K562 (cell line): Measurements from ENCODE around the gene CLCNKB. TPM values are rescaled to one million over a fixed set of nuclear protein-coding genes. Genes with fewer than 3 reads are reported as not detected.

Experiments
- BCL6 ChIP-seq: fragments of 250-450 bp; sonication (Bioruptor Pico); IDR thresholded peaks from 2 replicates; pipeline ENCODE4 v1.4.0; 2020
- CCNT2 ChIP-seq: IDR thresholded peaks from 2 replicates; pipeline ENCODE4 v1.6.1; 2011; ENCODE audit warnings: borderline replicate concordance, low read depth, mild to moderate bottlenecking, moderate library complexity, mixed read lengths, low read length; ENCODE audit not compliant: insufficient read length; ENCODE audit errors: extremely low read depth
- GABPB1 ChIP-seq: sonication (generic); formaldehyde crosslinking; IDR thresholded peaks from 2 replicates; pipeline ENCODE4 v1.8.0; 2022; ENCODE audit warnings: mild to moderate bottlenecking, missing genetic modification reagents
- HDGF ChIP-seq: fragments of 450-650 bp; IDR thresholded peaks from 2 replicates; pipeline ENCODE4 v1.6.1; 2016
- JUN ChIP-seq, 2 experiments: sonication (generic) in 1 of 2; formaldehyde crosslinking in 1 of 2; IDR thresholded peaks; 2 replicates each; pipeline versions ENCODE4 v1.6.1 to v1.8.0; 2012 to 2022; ENCODE audit warnings: borderline replicate concordance in 2 of 2, mild to moderate bottlenecking in 2 of 2, improper control_type of control experiment in 1 of 2, low read depth in 1 of 2, low read length in 1 of 2, missing genetic modification reagents in 1 of 2
- L3MBTL2 ChIP-seq: fragments of 450-650 bp; IDR thresholded peaks from 2 replicates; pipeline ENCODE4 v1.6.1; 2016; ENCODE audit warnings: mild to moderate bottlenecking, moderate library complexity
- MCM5 ChIP-seq: fragments of 450-650 bp; IDR thresholded peaks from 2 replicates; pipeline ENCODE4 v1.6.1; 2016; ENCODE audit warnings: low read depth
- RAD21 ChIP-seq, 2 experiments: fragments of 250-450 bp in 1 of 2; fragments of 450-650 bp in 1 of 2; sonication (Bioruptor Pico) in 1 of 2; formaldehyde crosslinking in 1 of 2; IDR thresholded peaks in 1 of 2; conservative IDR thresholded peaks in 1 of 2; 2 replicates each; pipeline versions ENCODE4 v1.4.0 to v1.8.0; 2020 to 2022; ENCODE audit warnings: mild to moderate bottlenecking in 2 of 2, moderate library complexity in 1 of 2
- RBM14 ChIP-seq: fragments of 200-400 bp; formaldehyde crosslinking; IDR thresholded peaks from 2 replicates; pipeline ENCODE4 v1.6.1; 2018; ENCODE audit warnings: low read depth, mild to moderate bottlenecking, low read length, moderate library complexity, borderline replicate concordance; ENCODE audit not compliant: insufficient read depth
- RCOR1 ChIP-seq, 2 experiments: IDR thresholded peaks; 2 replicates each; pipeline ENCODE4 v1.6.1; 2012; ENCODE audit warnings: low read depth in 2 of 2, low read length in 2 of 2, borderline replicate concordance in 1 of 2, improper control_type of control experiment in 1 of 2
- RHOXF2B ChIP-seq: fragments of 250-450 bp; sonication (Bioruptor Pico); conservative IDR thresholded peaks from 2 replicates; pipeline ENCODE4 v1.5.1; 2021
- SRF ChIP-seq, 2 experiments: fragments of 250-450, 450-650 bp in 1 of 2; sonication (Bioruptor Pico) in 1 of 2; sonication (generic) in 1 of 2; formaldehyde crosslinking; IDR thresholded peaks; 2 replicates each; pipeline versions ENCODE4 v1.5.0 to v1.5.1; 2020 to 2022; ENCODE audit warnings: mild to moderate bottlenecking in 1 of 2, missing genetic modification reagents in 1 of 2
- TCF7 ChIP-seq: sonication (generic); IDR thresholded peaks from 2 replicates; pipeline ENCODE4 v1.6.1; 2016; ENCODE audit warnings: antibody characterized with exemption, borderline replicate concordance
- ZNF76 ChIP-seq: fragments of 250-450 bp; sonication (Bioruptor Pico); IDR thresholded peaks from 2 replicates; pipeline ENCODE4 v1.4.0; 2020; ENCODE audit warnings: mild to moderate bottlenecking, moderate library complexity, borderline replicate concordance
- polyA plus RNA-seq, 8 experiments: library from polyadenylated mRNA; depleted of rRNA in 4 of 8; stranded (reverse) in 5 of 8; unstranded in 3 of 8; fragments of >200 nt; fragmentation: Nextera tagmentation in 2 of 8; fragmentation: Illumina TruSeq in 1 of 8; extraction: Ambion mirVana in 2 of 8; extraction: Trizol in 1 of 8; gene quantifications; 2 replicates each; pipeline versions ENCODE4 v1.2.1 to v1.2.3, GENCODE V29; 2011 to 2014; ENCODE audit warnings: inconsistent platforms in 1 of 8, missing spikeins in 1 of 8
- total RNA-seq, 7 experiments: library from RNA; depleted of rRNA in 6 of 7; stranded (reverse); fragments of >200 nt in 6 of 7; fragmentation: Illumina TruSeq in 2 of 7; extraction: Trizol in 2 of 7; gene quantifications; 2 replicates each; pipeline versions ENCODE4 v1.2.1 to v1.2.3, GENCODE V29; 2011 to 2021; ENCODE audit warnings: low replicate concordance in 1 of 7
- TF ChIP-seq, protein P1 (sequence below): sonication (generic); formaldehyde crosslinking; IDR thresholded peaks from 2 replicates; pipeline ENCODE4 v1.8.0; 2023; ENCODE audit warnings: mild to moderate bottlenecking, missing genetic modification reagents
- TF ChIP-seq, protein P2 (sequence below), 2 experiments: fragments of 450-650 bp in 1 of 2; sonication (generic) in 1 of 2; formaldehyde crosslinking; conservative IDR thresholded peaks; 2 replicates each; pipeline versions ENCODE4 v1.4.0 to v1.8.1; 2020 to 2022; ENCODE audit warnings: mild to moderate bottlenecking in 1 of 2, missing genetic modification reagents in 1 of 2
- TF ChIP-seq, protein P3 (sequence below): sonication (generic); formaldehyde crosslinking; IDR thresholded peaks from 2 replicates; pipeline ENCODE4 v1.8.0; 2022; ENCODE audit warnings: missing genetic modification reagents, mild to moderate bottlenecking, moderate library complexity, borderline replicate concordance
- TF ChIP-seq, protein P4 (sequence below): fragments of 450-650 bp; IDR thresholded peaks from 2 replicates; pipeline ENCODE4 v1.7.0; 2016; ENCODE audit warnings: borderline replicate concordance
- TF ChIP-seq, protein P5 (sequence below), 2 experiments: fragments of 450-650 bp in 1 of 2; sonication (generic) in 1 of 2; formaldehyde crosslinking in 1 of 2; IDR thresholded peaks in 1 of 2; conservative IDR thresholded peaks in 1 of 2; 2 replicates each; pipeline versions ENCODE4 v1.6.1 to v1.8.1; 2016 to 2023; ENCODE audit warnings: mild to moderate bottlenecking in 2 of 2, moderate library complexity in 2 of 2, inconsistent platforms in 1 of 2, missing genetic modification reagents in 1 of 2

The CLCNKB gene
- total and polyA plus RNA-seq, 9 of the 15 experiments (the other 6 are each of a cell fraction or from before 2014, with no cell fraction given): 0.08 to 1.7 (median 0.64) TPM

DNA sequence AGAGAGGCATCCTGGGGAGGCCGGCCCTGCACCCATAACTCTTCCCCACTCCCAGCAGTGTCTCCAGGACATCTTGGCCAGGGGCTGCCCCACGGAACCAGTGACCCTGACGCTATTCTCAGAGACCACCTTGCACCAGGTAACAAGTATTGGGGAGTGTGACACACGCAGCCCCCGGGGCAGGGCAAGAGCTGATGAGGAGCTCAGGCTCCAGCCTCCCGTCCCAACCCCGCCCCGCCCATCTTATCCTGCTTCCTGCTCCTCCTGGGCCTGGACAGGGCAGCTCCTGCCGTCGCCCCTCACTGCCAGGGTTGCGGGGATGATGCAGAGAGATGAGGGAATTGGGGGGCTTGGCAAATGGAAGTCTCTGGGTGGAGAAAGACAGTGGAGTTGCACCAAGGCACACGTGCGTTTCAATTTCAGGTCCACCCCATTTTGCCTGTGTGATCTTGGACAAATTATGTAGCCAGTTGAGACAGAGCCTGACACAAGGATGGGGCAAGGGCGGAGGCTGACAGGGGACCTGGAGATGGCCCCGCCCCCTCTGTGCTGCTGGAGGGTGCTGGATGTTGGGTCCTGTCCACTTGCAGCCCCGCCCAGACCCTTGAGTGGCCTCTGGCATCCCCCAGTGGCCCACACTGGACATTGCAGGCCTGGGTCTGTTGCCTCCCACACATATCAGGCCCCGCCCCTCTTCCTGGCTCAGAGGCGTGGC is 11.0 kb upstream of the CLCNKB start (continued):
- TF ChIP-seq, protein P1, sequence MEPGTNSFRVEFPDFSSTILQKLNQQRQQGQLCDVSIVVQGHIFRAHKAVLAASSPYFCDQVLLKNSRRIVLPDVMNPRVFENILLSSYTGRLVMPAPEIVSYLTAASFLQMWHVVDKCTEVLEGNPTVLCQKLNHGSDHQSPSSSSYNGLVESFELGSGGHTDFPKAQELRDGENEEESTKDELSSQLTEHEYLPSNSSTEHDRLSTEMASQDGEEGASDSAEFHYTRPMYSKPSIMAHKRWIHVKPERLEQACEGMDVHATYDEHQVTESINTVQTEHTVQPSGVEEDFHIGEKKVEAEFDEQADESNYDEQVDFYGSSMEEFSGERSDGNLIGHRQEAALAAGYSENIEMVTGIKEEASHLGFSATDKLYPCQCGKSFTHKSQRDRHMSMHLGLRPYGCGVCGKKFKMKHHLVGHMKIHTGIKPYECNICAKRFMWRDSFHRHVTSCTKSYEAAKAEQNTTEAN: peak; percentile 73; the same call in 1 of the 2 replicates
- TF ChIP-seq CCNT2 (no peak), RHOXF2B (CRISPR knock-in tag) (0 out of 2 replicates have a peak, but pooled peaks have one; percentile 50), RCOR1 (IDR thresholded peaks at IDR 0.05; ENCODE audit: borderline replicate concordance in 1 of 2, low read depth in 2 of 2, low read length in 2 of 2) (peak; percentile 45 to 78), GABPB1 (CRISPR knock-in tag) (peak; percentile 78), RAD21 (CRISPR knock-in tag; conservative IDR thresholded peaks at IDR 0.05 in 1 of 2, IDR thresholded peaks at IDR 0.05 in 1 of 2) (peak; percentile 99 to 100), SRF (CRISPR knock-in tag; IDR thresholded peaks at IDR 0.05) (peak in 1 of 2 experiments; percentile 81; a peak in 1 of 4 replicates), ZNF76 (CRISPR knock-in tag) (no peak), JUN (IDR thresholded peaks at IDR 0.05; ENCODE audit: borderline replicate concordance, low read depth, low read length) (peak; percentile 44; the same call in 1 of the 2 replicates), JUN (CRISPR knock-in tag; IDR thresholded peaks at IDR 0.05; ENCODE audit: borderline replicate concordance) (no peak), L3MBTL2 (no peak), RBM14 (no peak), HDGF (peak; percentile 82; the same call in 1 of the 2 replicates), MCM5 (no peak), TCF7 (0 out of 2 replicates have a peak, but pooled peaks have one; percentile 32), BCL6 (CRISPR knock-in tag) (no peak)
- TF ChIP-seq, protein P2, sequence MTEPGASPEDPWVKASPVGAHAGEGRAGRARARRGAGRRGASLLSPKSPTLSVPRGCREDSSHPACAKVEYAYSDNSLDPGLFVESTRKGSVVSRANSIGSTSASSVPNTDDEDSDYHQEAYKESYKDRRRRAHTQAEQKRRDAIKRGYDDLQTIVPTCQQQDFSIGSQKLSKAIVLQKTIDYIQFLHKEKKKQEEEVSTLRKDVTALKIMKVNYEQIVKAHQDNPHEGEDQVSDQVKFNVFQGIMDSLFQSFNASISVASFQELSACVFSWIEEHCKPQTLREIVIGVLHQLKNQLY (CRISPR knock-in tag; conservative IDR thresholded peaks at IDR 0.05): no peak
- TF ChIP-seq, protein P3, sequence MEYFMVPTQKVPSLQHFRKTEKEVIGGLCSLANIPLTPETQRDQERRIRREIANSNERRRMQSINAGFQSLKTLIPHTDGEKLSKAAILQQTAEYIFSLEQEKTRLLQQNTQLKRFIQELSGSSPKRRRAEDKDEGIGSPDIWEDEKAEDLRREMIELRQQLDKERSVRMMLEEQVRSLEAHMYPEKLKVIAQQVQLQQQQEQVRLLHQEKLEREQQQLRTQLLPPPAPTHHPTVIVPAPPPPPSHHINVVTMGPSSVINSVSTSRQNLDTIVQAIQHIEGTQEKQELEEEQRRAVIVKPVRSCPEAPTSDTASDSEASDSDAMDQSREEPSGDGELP (CRISPR knock-in tag): peak; percentile 84; the same call in 1 of the 2 replicates
- TF ChIP-seq, protein P4, sequence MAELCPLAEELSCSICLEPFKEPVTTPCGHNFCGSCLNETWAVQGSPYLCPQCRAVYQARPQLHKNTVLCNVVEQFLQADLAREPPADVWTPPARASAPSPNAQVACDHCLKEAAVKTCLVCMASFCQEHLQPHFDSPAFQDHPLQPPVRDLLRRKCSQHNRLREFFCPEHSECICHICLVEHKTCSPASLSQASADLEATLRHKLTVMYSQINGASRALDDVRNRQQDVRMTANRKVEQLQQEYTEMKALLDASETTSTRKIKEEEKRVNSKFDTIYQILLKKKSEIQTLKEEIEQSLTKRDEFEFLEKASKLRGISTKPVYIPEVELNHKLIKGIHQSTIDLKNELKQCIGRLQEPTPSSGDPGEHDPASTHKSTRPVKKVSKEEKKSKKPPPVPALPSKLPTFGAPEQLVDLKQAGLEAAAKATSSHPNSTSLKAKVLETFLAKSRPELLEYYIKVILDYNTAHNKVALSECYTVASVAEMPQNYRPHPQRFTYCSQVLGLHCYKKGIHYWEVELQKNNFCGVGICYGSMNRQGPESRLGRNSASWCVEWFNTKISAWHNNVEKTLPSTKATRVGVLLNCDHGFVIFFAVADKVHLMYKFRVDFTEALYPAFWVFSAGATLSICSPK: no peak
- TF ChIP-seq, protein P5, sequence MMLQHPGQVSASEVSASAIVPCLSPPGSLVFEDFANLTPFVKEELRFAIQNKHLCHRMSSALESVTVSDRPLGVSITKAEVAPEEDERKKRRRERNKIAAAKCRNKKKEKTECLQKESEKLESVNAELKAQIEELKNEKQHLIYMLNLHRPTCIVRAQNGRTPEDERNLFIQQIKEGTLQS (IDR thresholded peaks at IDR 0.05): no peak
- TF ChIP-seq, protein P5 (CRISPR knock-in tag; conservative IDR thresholded peaks at IDR 0.05): 0 out of 2 replicates have a peak, but pooled peaks have one; percentile 45
